ENCODE measurements around the gene NUP85.
"Not testable (repeated sequence)": the region's sequence is repeated elsewhere in the genome, so short reads cannot be mapped to it uniquely, and the experiment has no call there.

NUP85 gene

DNA sequence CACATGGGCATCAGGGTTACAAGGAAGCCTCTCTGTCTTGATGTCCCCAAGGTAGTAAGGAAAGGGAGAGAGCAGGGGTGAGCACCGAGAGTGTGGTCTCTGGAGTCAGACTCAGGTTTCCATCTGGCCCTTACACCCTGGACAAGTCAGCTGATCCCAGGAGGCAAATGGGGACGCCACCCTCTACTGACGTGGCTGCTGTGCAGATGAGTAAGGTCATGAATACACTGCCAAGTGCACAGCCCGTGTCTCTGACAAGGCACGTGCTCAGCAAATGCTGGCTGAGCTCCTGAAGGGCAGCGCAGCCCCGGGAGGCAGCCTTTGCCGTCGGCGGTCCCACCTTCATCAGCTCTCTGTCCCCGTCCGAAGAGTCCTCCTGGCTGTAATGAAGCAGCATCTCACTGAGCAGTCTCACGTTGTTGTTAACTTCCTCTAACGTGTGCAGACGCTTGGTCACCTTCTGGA lies 36.5 kb downstream of the NUP85 start:
- H3K27ac ChIP-seq (ENCODE audit: low read depth, low read length) = no peak overlapping the region

DNA sequence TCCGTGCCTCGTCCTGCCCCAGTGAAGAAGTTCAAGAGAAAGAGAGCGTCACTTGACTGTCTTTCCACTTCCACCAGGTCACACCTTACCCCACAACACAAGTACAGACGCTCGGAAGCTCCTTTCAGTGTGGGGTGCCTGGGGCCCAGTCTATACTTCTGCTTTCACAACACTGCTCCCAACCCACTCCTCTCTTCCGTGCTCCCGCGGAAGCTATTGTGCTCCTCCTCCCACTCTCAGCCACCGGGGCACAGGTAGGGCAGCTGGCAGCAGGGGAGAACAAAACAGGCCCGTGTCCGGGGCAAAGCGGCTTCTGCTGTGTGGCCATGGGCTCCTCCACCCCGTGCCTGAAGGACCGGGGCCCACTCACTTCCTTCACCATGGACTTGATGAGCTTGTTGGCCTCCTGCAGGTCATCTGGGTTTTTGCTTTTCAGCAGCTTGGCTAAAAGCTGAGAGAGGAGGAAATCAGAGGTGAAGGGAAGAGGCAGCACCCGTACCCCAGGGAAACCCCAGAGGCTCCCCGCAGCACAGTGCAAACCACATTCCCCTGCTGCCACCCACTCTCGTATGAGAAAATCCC lies 37.1 kb downstream of the NUP85 start:
- no peaks in the 10 kb centered on the region for H3K4me1 ChIP-seq (ENCODE audit: insufficient read depth, low read length)
- no peaks in the 10 kb centered on the region for H3K27me3 ChIP-seq (ENCODE audit: insufficient read depth, low read length)
- H3K27ac ChIP-seq (ENCODE audit: low read depth, low read length) = no peak overlapping the region
- 97% methylated on average over 17 of the region's 17 CpGs for WGBS
- no peaks in the 10 kb centered on the region for H3K9me3 ChIP-seq (ENCODE audit: insufficient read depth, low read depth, low read length)
- H3K9ac ChIP-seq (ENCODE audit: low read depth, low read length) = no peak overlapping the region
- H3K4me3 ChIP-seq (ENCODE audit: low read length) = no peak overlapping the region
- H3K36me3 ChIP-seq (ENCODE audit: insufficient read depth, low read length) = peaks cover 80% of the 10 kb centered on the region

More for the DNA sequence above, 36.5 kb downstream of the NUP85 start:
- no peak overlapping the region for H3K9ac ChIP-seq (ENCODE audit: low read depth, low read length)
- no peak overlapping the region for H3K4me3 ChIP-seq (ENCODE audit: low read length)
- WGBS = 94% methylated on average over 15 of the region's 15 CpGs
- H3K36me3 ChIP-seq (ENCODE audit: insufficient read depth, low read length) = peaks cover 86% of the 10 kb centered on the region
- no peaks in the 10 kb centered on the region for H3K27me3 ChIP-seq (ENCODE audit: insufficient read depth, low read length)
- no peaks in the 10 kb centered on the region for H3K4me1 ChIP-seq (ENCODE audit: insufficient read depth, low read length)
- H3K9me3 ChIP-seq (ENCODE audit: insufficient read depth, low read depth, low read length) = no peaks in the 10 kb centered on the region

DNA sequence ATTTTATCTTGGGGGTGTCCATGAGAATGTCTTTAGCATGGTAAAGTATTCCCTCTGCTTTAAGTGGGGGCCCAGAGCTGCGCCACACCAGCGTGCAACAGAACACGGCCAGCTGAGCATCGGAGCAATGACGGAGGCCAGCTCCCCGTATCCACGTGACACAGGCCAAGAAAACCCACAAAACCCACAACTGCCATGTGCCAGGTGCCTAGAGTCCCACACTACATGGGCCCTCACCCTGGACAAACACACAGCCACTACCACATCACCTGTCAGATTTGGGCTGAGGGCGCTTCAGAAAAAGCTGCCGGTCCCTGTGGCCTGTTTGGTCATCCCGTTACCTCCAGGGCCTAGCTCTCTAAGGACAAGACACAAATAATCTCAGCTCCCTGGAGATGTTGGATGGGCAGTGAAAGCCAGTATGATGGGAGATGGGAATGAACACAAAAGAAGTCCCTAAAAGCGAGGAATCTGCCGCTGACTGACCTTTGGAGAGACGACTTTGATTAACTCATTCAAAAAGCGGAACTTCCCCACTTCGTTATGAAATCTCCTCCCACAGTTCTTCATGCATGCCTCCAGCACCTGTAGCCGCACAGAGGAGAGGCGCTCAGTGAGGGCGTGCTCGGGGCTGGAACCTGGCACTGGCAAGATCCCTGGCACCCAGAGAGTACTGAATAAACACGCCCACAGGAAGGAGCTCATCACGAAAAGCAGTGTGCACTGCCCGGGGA lies 38.8 kb downstream of the NUP85 start:
- Histone ChIP-seq H3K9ac (ENCODE audit: low read depth, low read length) (no peak overlapping the region), H3K27ac (ENCODE audit: low read depth, low read length) (no peak overlapping the region), H3K9me3 (ENCODE audit: insufficient read depth, low read depth, low read length) (no peaks in the 10 kb centered on the region), H3K4me3 (ENCODE audit: low read length) (no peak overlapping the region), H3K36me3 (ENCODE audit: insufficient read depth, low read length) (peaks cover 64% of the 10 kb centered on the region), H3K4me1 (ENCODE audit: insufficient read depth, low read length) (no peaks in the 10 kb centered on the region), H3K27me3 (ENCODE audit: insufficient read depth, low read length) (no peaks in the 10 kb centered on the region)
- WGBS = 93% methylated on average over 22 of the region's 22 CpGs

DNA sequence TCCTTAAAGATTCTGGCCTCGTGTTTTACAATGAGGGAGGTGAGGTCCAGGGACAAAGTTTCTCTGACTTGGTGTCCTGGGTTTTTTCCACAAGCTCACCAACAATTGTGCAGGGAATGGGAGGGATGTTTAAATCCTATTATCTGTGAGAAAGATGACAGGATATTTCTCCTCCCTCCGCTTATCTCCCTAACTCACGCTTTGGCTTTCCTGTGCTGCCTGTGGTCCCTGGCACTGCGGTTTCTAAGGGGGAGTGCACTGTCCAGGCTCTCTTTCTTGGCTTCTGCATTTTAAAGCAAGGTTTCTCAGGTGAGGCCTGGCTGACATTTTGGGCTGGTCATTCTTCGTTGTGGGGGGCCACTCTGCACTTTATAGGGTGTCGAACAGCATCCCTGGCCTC lies 39.5 kb downstream of the NUP85 start:
- H3K9ac ChIP-seq (ENCODE audit: low read depth, low read length) = no peak overlapping the region
- peaks cover 6% of the 10 kb centered on the region for H3K4me1 ChIP-seq (ENCODE audit: insufficient read depth, low read length)

DNA sequence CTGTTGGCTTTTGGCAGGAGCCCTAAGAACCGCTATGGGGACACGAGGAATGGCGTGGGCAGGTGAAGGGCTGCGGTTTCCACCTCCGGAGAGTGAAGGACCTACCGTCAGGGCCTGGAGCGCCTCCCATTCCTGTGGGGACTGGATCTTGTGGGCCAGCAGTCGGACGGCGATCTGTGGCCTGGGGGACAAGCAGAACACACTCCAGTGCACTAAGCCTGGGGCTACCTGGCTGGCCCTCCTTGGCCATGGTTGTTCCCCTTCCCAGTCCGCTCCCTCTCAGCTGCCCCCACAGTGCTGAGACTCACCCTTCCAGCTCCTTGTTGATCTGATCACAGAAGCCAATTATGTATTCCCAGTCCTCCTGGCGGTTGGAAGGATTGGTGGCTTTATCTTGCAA lies 40.9 kb downstream of the NUP85 start:
- WGBS = 95% methylated on average over 12 of the region's 12 CpGs
- Histone ChIP-seq H3K9me3 (ENCODE audit: insufficient read depth, low read depth, low read length) (no peaks in the 10 kb centered on the region), H3K27me3 (ENCODE audit: insufficient read depth, low read length) (no peaks in the 10 kb centered on the region), H3K27ac (ENCODE audit: low read depth, low read length) (no peak overlapping the region), H3K4me1 (ENCODE audit: insufficient read depth, low read length) (peaks cover 10% of the 10 kb centered on the region), H3K4me3 (ENCODE audit: low read length) (no peak overlapping the region), H3K36me3 (ENCODE audit: insufficient read depth, low read length) (peaks cover 52% of the 10 kb centered on the region), H3K9ac (ENCODE audit: low read depth, low read length) (no peak overlapping the region)

More for the DNA sequence above, 39.5 kb downstream of the NUP85 start:
- 93% methylated on average over 6 of the region's 6 CpGs for WGBS
- Histone ChIP-seq H3K27ac (ENCODE audit: low read depth, low read length) (no peak overlapping the region), H3K27me3 (ENCODE audit: insufficient read depth, low read length) (no peaks in the 10 kb centered on the region), H3K4me3 (ENCODE audit: low read length) (no peak overlapping the region), H3K9me3 (ENCODE audit: insufficient read depth, low read depth, low read length) (no peaks in the 10 kb centered on the region), H3K36me3 (ENCODE audit: insufficient read depth, low read length) (peaks cover 58% of the 10 kb centered on the region)

DNA sequence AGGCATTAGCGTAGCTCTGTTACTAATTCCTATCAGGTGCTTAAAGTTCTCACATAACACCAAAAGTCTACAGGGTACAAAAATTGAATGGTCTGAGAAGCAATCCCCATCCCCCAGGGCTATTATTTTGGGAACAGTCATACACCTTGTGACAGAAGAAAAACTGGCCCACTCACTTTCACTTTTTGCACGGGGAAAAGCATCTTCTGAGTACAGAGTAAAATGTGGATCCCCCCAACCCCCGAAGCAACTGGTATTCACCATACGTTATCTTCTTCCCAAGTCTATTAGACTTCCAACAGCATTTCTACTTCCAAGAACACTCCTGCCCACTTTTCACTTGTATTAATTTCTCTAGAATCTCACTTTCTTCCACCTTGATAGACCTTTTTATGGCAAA lies 44.1 kb downstream of the NUP85 start:
- Histone ChIP-seq H3K27me3 (ENCODE audit: insufficient read depth, low read length) (no peaks in the 10 kb centered on the region), H3K4me1 (ENCODE audit: insufficient read depth, low read length) (peaks cover 10% of the 10 kb centered on the region), H3K9ac (ENCODE audit: low read depth, low read length) (no peak overlapping the region), H3K9me3 (ENCODE audit: insufficient read depth, low read depth, low read length) (no peaks in the 10 kb centered on the region), H3K27ac (ENCODE audit: low read depth, low read length) (no peak overlapping the region), H3K36me3 (ENCODE audit: insufficient read depth, low read length) (peaks cover 20% of the 10 kb centered on the region), H3K4me3 (ENCODE audit: low read length) (no peak overlapping the region)
- 89% methylated on average over 4 of the region's 4 CpGs for WGBS

DNA sequence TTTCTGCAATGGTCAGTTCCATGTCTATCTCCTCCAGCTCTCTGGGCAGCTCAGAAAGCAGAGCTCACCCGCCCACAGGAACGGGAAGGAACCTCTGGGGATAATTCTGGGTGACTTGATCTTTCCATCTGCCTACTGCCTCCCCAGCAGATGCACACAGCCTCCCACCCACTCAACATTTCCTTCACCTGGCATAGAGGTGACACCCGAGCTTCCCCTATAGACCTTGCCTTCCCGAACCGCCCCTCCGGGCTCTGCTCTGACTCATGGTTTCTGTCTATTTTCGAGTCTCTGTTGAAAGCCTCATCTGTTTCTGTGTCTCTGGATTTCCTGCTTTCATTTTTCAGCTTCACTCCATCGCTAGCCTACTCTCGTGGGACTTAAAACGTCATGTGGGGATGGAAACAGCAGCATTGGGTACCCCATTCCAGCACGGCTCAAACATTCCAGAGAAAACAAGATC lies 44.6 kb downstream of the NUP85 start:
- peaks cover 15% of the 10 kb centered on the region for H3K36me3 ChIP-seq (ENCODE audit: insufficient read depth, low read length)
- no peaks in the 10 kb centered on the region for H3K9me3 ChIP-seq (ENCODE audit: insufficient read depth, low read depth, low read length)
- no peaks in the 10 kb centered on the region for H3K27me3 ChIP-seq (ENCODE audit: insufficient read depth, low read length)
- peaks cover 10% of the 10 kb centered on the region for H3K4me1 ChIP-seq (ENCODE audit: insufficient read depth, low read length)
- H3K9ac ChIP-seq (ENCODE audit: low read depth, low read length) = no peak overlapping the region
- H3K4me3 ChIP-seq (ENCODE audit: low read length) = no peak overlapping the region
- no peak overlapping the region for H3K27ac ChIP-seq (ENCODE audit: low read depth, low read length)
- WGBS = 88% methylated on average over 11 of the region's 11 CpGs

DNA sequence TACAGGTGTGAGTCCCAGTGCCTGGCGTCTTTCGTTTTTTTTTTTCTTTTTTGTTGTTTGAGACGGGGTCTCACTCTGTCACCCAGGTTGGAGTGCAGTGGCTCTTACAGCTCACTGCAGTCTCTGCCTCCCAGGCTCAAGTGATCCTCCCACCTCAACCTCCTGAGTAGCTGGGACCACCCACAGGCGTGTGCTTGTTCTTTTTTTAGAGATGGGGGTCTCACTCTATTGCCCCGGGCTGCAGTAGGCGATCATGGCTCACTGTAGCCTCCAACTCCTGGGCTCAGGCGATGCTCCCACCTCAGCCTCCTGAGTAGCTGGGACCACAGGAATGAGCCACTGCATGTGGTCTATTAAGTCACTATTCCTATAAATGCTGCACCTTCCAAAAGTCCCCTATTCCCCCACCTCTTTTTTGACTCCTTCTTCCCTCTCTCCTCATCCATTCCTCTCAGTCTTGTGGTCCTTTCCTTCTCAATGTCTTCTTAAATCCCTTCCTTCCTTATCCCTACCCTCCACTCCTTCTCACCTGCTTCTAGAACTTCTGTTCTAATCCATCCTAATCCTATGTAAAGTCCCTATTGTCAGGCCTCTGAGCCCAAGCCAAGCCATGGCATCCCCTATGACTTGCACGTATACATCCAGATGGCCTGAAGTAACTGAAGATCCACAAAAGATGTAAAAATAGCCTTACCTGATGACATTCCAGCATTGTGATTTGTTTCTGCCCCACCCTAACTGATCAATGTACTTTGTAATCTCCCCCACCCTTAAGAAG lies 46.7 kb downstream of the NUP85 start:
- Histone ChIP-seq H3K9me3 (ENCODE audit: insufficient read depth, low read depth, low read length) (no peaks in the 10 kb centered on the region), H3K27ac (ENCODE audit: low read depth, low read length) (no peak overlapping the region), H3K36me3 (ENCODE audit: insufficient read depth, low read length) (no peaks in the 10 kb centered on the region), H3K9ac (ENCODE audit: low read depth, low read length) (no peak overlapping the region), H3K27me3 (ENCODE audit: insufficient read depth, low read length) (no peaks in the 10 kb centered on the region), H3K4me3 (ENCODE audit: low read length) (no peak overlapping the region), H3K4me1 (ENCODE audit: insufficient read depth, low read length) (peaks cover 10% of the 10 kb centered on the region)
- 93% methylated on average over 8 of the region's 8 CpGs for WGBS

DNA sequence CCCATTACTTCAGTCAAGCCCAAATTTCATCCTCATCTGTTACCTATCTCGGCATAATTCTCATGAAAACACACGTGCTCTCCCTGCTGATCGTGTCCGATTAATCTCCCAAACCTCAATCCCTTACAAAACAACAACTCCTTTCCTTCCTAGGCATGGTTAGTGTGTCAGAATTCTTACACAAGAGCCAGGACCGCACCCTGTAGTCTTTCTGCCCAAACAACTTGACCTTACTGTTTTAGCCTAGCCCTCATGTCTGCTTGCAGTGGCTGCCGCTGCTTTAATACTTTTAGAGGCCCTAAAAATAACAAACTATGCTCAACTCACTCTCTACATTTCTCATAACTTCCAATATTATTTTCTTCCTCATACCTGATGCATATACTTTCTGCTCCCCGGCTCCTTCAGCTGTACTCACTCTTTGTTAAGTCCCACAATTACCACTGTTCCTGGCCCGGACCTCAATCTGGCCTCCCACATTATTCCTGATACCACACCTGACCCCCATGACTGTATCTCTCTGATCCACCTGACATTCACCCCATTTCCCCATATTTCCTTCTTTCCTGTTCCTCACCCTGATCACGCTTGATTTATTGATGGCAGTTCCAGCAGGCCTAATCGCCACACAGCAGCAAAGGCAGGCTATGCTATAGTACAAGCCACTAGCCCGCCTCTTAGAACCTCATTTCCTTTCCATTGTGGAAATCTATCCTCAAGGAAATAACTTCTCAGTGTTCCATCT lies 50.6 kb downstream of the NUP85 start:
- H3K27me3 ChIP-seq (ENCODE audit: insufficient read depth, low read length) = not testable (repeated sequence)
- 96% methylated on average over 7 of the region's 11 CpGs for WGBS

DNA sequence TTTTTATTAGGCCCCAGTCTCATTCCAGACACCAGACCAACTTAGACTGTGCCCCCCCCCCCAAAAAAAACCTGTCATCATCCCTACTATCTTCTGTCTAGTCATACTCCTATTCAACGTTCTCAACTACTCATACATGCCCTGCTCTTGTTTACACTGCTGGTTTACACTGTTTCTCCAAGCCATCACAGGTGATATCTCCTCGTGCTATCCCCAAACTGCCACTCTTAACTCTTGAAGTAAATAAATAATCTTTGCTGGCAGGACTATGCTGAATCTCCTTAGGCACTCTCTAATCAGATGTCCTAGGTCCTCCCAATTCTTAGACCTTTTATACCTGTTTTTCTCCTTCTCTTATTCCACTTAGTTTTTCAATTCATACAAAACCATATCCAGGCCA lies 51.7 kb downstream of the NUP85 start:
- H3K27ac ChIP-seq (ENCODE audit: low read depth, low read length); H3K27me3 ChIP-seq (ENCODE audit: insufficient read depth, low read length); H3K36me3 ChIP-seq (ENCODE audit: insufficient read depth, low read length); H3K4me3 ChIP-seq (ENCODE audit: low read length); H3K9ac ChIP-seq (ENCODE audit: low read depth, low read length); H3K4me1 ChIP-seq (ENCODE audit: insufficient read depth, low read length); H3K9me3 ChIP-seq (ENCODE audit: insufficient read depth, low read depth, low read length): not testable (repeated sequence)
- 80% methylated on average over 2 of the region's 2 CpGs for WGBS

More for the DNA sequence above, 50.6 kb downstream of the NUP85 start:
- not testable (repeated sequence) for H3K27ac ChIP-seq (ENCODE audit: low read depth, low read length); H3K4me1 ChIP-seq (ENCODE audit: insufficient read depth, low read length); H3K9me3 ChIP-seq (ENCODE audit: insufficient read depth, low read depth, low read length); H3K36me3 ChIP-seq (ENCODE audit: insufficient read depth, low read length); H3K4me3 ChIP-seq (ENCODE audit: low read length); H3K9ac ChIP-seq (ENCODE audit: low read depth, low read length)
